Endodermal cell (in vitro differentiated cells): ENCODE results near the gene TAT. TPM values are rescaled to one million over a fixed set of nuclear protein-coding genes. Genes with fewer than 3 reads are reported as not detected.
"Not testable (repeated sequence)": the region's sequence is repeated elsewhere in the genome, so short reads cannot be mapped to it uniquely, and the experiment has no call there.

Experiments used
- DNase-seq: peaks from one replicate; pipeline ENCODE4 v3.0.0-alpha.2; 2017
- H3K27ac ChIP-seq: 2 replicates; pipeline ENCODE4 v1.5.1; 2013; ENCODE audit warnings: mild to moderate bottlenecking, low read depth, low read length, moderate library complexity
- H3K27me3 ChIP-seq: 2 replicates; pipeline ENCODE4 v1.6.1; 2013; ENCODE audit warnings: mild to moderate bottlenecking, low read length, moderate library complexity; ENCODE audit not compliant: insufficient read depth, control insufficient read depth, poor library complexity, severe bottlenecking
- H3K36me3 ChIP-seq: 2 replicates; pipeline ENCODE4 v1.7.0; 2013; ENCODE audit warnings: mild to moderate bottlenecking, low read length, moderate library complexity; ENCODE audit not compliant: control insufficient read depth, insufficient read depth
- H3K4me1 ChIP-seq: one replicate; pipeline ENCODE4 v1.7.0; 2013; ENCODE audit warnings: low read length; ENCODE audit not compliant: control insufficient read depth, insufficient read depth
- H3K4me3 ChIP-seq: 2 replicates; pipeline ENCODE4 v1.5.1; 2013; ENCODE audit warnings: mild to moderate bottlenecking, low read length, moderate library complexity
- H3K9ac ChIP-seq: 2 replicates; pipeline ENCODE4 v1.6.1; 2013; ENCODE audit warnings: mild to moderate bottlenecking, low read length, moderate library complexity; ENCODE audit not compliant: poor library complexity, severe bottlenecking; ENCODE audit errors: extremely low read depth
- H3K9me3 ChIP-seq: 2 replicates; pipeline ENCODE4 v1.6.1; 2013; ENCODE audit warnings: mild to moderate bottlenecking, low read length, moderate library complexity; ENCODE audit not compliant: control insufficient read depth
- H3K27ac Mint-ChIP-seq: 2 replicates; pipeline ENCODE4 v1.8.0; 2020; ENCODE audit warnings: mixed read lengths
- H3K27me3 Mint-ChIP-seq: 2 replicates; pipeline ENCODE4 v1.8.0; 2021; ENCODE audit warnings: mild to moderate bottlenecking, mixed read lengths; ENCODE audit not compliant: insufficient read depth
- H3K36me3 Mint-ChIP-seq: 2 replicates; pipeline ENCODE4 v1.8.0; 2020; ENCODE audit warnings: low read depth, mixed read lengths
- H3K4me1 Mint-ChIP-seq: 2 replicates; pipeline ENCODE4 v1.8.0; 2020; ENCODE audit warnings: mixed read lengths
- H3K4me3 Mint-ChIP-seq: 2 replicates; pipeline ENCODE4 v1.8.0; 2020; ENCODE audit warnings: mild to moderate bottlenecking, moderate library complexity, mixed read lengths
- H3K9me3 Mint-ChIP-seq: 2 replicates; pipeline ENCODE4 v1.8.0; 2020; ENCODE audit warnings: mild to moderate bottlenecking, mixed read lengths
- WGBS, 2 experiments: methylation state at CpG; one replicate each; pipeline versions ENCODE4 v1.1.5 to v1.1.7; 2013; ENCODE audit warnings: missing lambda C conversion rate in 2 of 2, mixed read lengths in 1 of 2; ENCODE audit not compliant: insufficient coverage in 1 of 2, insufficient read length in 1 of 2; 5-methylcytosine and 5-hydroxymethylcytosine counted together
- total RNA-seq, 2 donors: library from RNA; stranded (reverse); fragmentation: NEBNext Ultra II Directional in 1 of 2; extraction: Animal tissue kit (Norgen Biotek cat#: 25700) in 1 of 2; gene quantifications; 2 replicates in 1 of 2; 3 replicates in 1 of 2; pipeline ENCODE4 v1.2.1, GENCODE V29; 2021
- TF ChIP-seq, protein P1 (sequence below): fragments of 200-600 bp; sonication (generic); conservative IDR thresholded peaks from 2 replicates; pipeline ENCODE4 v1.5.0; 2021; ENCODE audit warnings: antibody characterized with exemption, mild to moderate bottlenecking

The TAT gene
- total RNA-seq, 2 donors from 2014 or later, result 0.07 TPM; not detected in 1

DNA sequence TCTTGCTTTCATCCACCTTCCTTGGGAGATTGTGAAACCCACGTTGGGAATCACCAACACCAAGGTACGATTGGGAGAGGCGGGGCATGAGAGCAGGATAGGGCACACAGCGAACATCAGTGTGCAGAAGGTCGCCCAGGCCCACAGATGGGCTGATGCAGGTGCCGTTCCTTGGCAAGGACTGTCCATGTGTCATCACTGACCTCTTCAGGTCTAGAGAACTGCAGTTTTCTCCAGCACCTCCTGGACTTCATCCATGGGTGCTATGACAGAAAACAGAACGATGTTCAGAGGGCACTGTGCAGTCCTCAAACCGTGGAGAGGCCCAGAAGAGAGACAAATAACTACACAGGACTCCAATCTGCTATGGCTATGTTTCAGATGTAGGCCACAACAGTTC is 23.9 kb upstream of the TAT start:
- Mint-ChIP-seq H3K4me1 (peaks cover 7% of the 10 kb centered on the region), H3K27ac (no peak overlapping the region), H3K27me3 (peaks cover 13% of the 10 kb centered on the region), H3K36me3 (no peaks in the 10 kb centered on the region), H3K9me3 (peaks cover 3% of the 10 kb centered on the region), H3K4me3 (no peak overlapping the region)
- Histone ChIP-seq H3K4me1 (no peaks in the 10 kb centered on the region), H3K27me3 (no peaks in the 10 kb centered on the region), H3K9me3 (no peaks in the 10 kb centered on the region), H3K9ac (no peak overlapping the region), H3K36me3 (no peaks in the 10 kb centered on the region), H3K27ac (no peak overlapping the region), H3K4me3 (no peak overlapping the region)
- TF ChIP-seq, protein P1, sequence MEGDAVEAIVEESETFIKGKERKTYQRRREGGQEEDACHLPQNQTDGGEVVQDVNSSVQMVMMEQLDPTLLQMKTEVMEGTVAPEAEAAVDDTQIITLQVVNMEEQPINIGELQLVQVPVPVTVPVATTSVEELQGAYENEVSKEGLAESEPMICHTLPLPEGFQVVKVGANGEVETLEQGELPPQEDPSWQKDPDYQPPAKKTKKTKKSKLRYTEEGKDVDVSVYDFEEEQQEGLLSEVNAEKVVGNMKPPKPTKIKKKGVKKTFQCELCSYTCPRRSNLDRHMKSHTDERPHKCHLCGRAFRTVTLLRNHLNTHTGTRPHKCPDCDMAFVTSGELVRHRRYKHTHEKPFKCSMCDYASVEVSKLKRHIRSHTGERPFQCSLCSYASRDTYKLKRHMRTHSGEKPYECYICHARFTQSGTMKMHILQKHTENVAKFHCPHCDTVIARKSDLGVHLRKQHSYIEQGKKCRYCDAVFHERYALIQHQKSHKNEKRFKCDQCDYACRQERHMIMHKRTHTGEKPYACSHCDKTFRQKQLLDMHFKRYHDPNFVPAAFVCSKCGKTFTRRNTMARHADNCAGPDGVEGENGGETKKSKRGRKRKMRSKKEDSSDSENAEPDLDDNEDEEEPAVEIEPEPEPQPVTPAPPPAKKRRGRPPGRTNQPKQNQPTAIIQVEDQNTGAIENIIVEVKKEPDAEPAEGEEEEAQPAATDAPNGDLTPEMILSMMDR, result no peak
- WGBS, 2 experiments, result 85 to 86% methylated on average over 8 of the region's 8 CpGs
- no peak for DNase-seq

DNA sequence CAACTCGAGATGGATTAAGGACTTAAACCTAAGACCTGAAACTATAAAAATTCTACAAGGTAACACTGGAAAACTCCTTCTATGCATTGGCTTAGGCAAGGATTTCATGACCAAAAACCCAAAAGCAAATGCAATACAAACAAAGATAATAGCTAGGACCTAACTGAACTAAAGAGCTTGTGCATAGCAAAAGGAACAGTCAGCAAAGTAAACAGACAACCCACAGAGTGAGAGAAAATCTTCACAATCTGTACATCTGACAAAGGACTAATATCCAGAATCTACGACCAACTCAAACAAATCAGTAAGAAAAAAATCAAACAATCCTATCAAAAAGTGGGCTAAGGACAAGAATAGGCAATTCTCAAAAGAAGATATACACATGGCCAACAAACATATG is 21.5 kb upstream of the TAT start:
- Mint-ChIP-seq H3K4me1 (peaks cover 15% of the 10 kb centered on the region), H3K27me3 (peaks cover 13% of the 10 kb centered on the region)
- H3K4me3 Mint-ChIP-seq, H3K27me3 ChIP-seq, H3K36me3 Mint-ChIP-seq, H3K9me3 Mint-ChIP-seq, H3K27ac ChIP-seq, H3K4me1 ChIP-seq, H3K36me3 ChIP-seq, H3K9me3 ChIP-seq, H3K27ac Mint-ChIP-seq, H3K4me3 ChIP-seq, DNase-seq, H3K9ac ChIP-seq: not testable (repeated sequence)
- WGBS, 2 experiments, result 73% methylated on average over 2 of the region's 2 CpGs; no CpG with 5 or more reads in 1 of the 2 experiments

DNA sequence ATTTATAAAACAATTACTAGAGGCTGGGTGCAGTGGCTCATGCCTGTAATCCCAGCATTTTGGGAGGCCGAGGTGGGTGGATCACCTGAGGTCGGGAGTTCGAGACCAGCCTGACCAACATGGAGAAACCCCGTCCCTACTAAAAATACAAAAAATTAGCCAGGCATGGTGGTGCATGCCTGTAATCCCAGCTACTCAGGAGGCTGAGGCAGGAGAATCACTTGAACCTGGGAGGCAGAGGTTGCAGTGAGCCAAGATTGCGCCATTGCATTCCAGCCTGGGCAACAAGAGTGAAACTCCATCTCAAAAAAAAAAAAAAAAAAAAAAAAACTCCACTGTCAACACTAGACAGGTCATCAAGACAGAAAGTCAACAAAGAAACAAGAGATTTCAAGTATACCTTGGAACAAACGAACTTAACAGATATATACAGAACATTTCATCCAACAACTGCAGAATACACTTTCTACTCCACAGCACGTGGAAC is 18.5 kb upstream of the TAT start:
- H3K9me3 Mint-ChIP-seq, H3K36me3 ChIP-seq, H3K4me1 ChIP-seq, DNase-seq, H3K36me3 Mint-ChIP-seq, H3K9me3 ChIP-seq, H3K27me3 ChIP-seq, H3K9ac ChIP-seq, H3K4me3 ChIP-seq, H3K4me3 Mint-ChIP-seq, H3K27ac Mint-ChIP-seq, H3K27ac ChIP-seq: not testable (repeated sequence)
- 93 to 100% methylated on average over 2 to 6 of the region's 7 CpGs for WGBS, 2 experiments
- Mint-ChIP-seq H3K4me1 (peaks cover 16% of the 10 kb centered on the region), H3K27me3 (peaks cover 18% of the 10 kb centered on the region)

GRCh38 chr16:71594000-71594646 is 17.2 kb upstream of the TAT start:
- peaks cover 18% of the 10 kb centered on the region for H3K27me3 Mint-ChIP-seq
- peaks cover 16% of the 10 kb centered on the region for H3K4me1 Mint-ChIP-seq
- no peak for DNase-seq
- Histone ChIP-seq H3K36me3 (no peaks in the 10 kb centered on the region), H3K27me3 (no peaks in the 10 kb centered on the region), H3K4me3 (no peak overlapping the region), H3K27ac (no peak overlapping the region), H3K9ac (no peak overlapping the region), H3K4me1 (no peaks in the 10 kb centered on the region), H3K9me3 (no peaks in the 10 kb centered on the region)
- 79 to 85% methylated on average over 3 to 5 of the region's 5 CpGs for WGBS, 2 experiments
- no peaks in the 10 kb centered on the region for H3K9me3 Mint-ChIP-seq
- no peak overlapping the region for H3K4me3 Mint-ChIP-seq
- no peak overlapping the region for H3K27ac Mint-ChIP-seq
- TF ChIP-seq, protein P1, result no peak
- no peaks in the 10 kb centered on the region for H3K36me3 Mint-ChIP-seq
